Measurements from ENCODE around the gene UNC5A.

GRCh38 chr5:176875014-176875550 lies 64.7 kb downstream of the UNC5A start:
- TF ChIP-seq, protein P1, sequence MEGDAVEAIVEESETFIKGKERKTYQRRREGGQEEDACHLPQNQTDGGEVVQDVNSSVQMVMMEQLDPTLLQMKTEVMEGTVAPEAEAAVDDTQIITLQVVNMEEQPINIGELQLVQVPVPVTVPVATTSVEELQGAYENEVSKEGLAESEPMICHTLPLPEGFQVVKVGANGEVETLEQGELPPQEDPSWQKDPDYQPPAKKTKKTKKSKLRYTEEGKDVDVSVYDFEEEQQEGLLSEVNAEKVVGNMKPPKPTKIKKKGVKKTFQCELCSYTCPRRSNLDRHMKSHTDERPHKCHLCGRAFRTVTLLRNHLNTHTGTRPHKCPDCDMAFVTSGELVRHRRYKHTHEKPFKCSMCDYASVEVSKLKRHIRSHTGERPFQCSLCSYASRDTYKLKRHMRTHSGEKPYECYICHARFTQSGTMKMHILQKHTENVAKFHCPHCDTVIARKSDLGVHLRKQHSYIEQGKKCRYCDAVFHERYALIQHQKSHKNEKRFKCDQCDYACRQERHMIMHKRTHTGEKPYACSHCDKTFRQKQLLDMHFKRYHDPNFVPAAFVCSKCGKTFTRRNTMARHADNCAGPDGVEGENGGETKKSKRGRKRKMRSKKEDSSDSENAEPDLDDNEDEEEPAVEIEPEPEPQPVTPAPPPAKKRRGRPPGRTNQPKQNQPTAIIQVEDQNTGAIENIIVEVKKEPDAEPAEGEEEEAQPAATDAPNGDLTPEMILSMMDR (IDR thresholded peaks at IDR 0.05): no peak
- TF ChIP-seq USF2 (IDR thresholded peaks at IDR 0.05; ENCODE audit: borderline replicate concordance, low read depth, low read length): no peak
